GM18861 (cell line): ENCODE measurements around the gene KRT17.
"Not testable (repeated sequence)": the region's sequence is repeated elsewhere in the genome, so short reads cannot be mapped to it uniquely, and the experiment has no call there.

Experiments used
- ATAC-seq: cut with Tn5 transposase; IDR thresholded peaks from one replicate; pipeline ENCODE4 v1.9.1; 2021; ENCODE audit not compliant: unreplicated experiment

The KRT17 gene

DNA sequence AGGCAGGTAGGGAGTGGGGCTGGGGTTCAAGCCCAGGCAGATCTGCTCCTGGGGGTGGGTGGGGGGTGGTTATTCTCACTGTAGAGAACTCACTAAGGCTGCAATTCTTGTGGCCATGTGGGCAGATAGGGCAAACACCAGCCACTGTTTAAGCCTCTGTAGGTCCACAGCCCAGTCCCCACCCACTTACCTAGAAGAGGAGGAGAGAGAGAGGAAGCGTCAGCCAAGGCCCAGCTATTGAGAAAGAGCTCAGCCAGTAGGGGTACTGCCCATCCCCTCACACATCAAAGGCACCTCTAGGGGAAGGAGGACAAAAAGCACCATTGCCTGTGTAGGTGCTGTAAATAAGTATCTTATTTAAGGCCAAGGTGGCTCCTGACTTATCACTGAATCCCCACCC is 24.7 kb downstream of the KRT17 start:
- ATAC-seq = no peak

DNA sequence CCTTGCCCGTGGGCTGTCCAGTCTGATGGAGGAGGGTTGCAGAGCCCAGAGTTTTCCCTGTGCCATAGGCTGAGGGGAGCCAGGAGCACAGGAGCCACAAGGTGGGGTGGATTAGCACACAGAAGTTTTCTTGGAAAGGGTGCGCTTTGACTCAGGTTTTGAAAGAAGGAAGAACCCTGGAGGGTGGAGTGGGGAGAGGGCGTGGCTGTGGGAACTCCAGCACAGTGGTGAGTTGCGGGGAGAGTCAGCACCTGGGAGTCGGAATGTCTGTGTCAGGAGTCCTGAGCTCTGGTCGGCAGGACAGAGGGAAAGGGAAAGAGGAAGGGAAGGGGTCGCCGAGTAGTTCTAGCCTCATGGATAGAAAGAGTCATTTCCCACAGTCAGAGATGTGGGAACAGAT is 28.8 kb downstream of the KRT17 start:
- ATAC-seq = no peak

DNA sequence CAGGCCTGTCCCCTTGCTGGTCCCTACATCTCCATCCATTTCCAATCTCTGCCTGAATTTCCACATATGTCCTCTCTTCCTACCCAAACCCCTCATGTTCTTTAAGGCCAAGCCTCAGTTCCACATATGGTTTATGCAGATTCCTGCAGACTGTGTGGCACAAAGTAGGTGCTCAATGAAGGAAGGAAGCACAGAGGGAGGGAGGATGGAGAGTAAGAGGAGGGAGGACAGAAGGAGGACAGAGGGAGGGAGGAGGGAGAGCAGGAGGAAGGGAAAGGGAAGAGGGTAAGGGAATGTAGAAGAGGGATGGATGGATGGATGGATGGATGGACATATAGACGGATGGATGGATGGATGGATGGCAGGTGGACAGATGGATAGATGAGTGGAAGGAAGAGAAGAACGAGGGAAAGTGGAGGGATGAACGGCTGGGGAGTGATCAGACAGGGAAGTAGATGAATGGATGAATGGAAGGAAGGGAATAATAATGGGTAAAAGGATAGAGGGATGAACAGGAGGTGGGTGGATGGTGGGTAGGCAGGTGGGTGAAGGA is 29.9 kb downstream of the KRT17 start:
- no peak for ATAC-seq

DNA sequence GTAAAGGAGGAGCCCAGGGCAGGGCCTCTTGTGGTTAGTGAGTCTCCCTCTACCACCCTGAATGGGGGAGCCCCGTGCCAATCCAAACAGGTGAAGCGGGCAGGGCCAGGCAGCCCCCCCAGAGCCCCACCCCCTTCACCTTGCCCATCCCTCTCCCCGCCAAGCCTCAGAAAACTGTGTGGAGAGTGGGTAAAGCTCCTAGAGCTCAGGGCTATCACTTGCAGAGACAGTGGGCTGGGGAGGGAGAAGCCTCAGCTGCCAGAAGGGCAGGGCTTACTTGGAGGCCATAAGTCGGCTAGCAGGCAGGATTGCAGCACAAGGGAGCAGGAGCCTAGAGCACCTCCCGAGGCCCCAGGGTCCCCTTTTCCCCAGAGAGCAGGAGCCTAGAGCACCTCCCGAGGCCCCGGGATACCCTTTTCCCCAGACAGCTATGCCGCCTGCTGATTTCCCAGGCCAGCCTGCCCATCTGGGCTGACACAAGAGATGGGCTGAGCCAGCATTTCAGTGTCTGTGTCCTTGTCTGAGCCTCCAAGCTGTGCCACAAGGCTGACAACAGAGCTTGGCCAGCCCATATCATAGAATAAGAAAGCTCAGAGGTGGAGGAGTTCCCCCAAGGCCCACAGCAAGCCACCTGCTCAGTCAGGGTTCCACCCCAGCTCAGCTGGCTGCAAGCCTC is 30.9 kb downstream of the KRT17 start:
- ATAC-seq = no peak

DNA sequence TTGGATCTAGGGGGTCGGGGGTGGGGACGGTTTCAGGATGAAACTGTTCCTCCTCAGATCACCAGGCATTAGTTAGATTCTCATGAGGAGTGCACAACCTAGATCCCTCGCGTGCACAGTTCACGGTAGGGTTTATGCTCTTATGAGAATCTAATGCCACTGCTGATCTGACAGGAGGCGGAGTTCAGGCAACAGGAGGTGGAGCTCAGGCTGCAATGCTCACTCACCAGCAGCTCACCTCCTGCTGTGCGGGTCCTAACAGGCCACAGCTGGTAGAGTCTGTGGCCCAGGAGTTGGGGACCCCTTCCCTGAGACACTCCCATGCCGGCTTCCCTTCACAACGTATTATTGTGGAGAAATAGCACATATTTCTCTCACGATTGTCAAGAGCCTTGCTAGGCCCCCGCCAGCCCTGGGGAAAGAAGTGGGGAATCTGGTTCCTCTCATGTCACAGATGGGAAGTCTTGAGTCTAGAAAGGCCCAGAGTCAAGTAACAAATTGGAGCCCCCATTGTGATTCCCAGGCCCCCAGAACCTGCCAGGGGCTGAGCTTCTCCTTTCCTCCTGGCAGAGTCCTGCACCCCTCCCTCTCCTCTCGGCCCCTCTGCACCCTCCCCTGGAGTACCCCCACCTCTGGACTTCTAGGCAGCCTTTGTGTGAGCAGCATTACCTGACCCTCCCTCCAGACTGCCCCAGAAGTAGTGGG is 31.6 kb downstream of the KRT17 start:
- ATAC-seq = no peak

DNA sequence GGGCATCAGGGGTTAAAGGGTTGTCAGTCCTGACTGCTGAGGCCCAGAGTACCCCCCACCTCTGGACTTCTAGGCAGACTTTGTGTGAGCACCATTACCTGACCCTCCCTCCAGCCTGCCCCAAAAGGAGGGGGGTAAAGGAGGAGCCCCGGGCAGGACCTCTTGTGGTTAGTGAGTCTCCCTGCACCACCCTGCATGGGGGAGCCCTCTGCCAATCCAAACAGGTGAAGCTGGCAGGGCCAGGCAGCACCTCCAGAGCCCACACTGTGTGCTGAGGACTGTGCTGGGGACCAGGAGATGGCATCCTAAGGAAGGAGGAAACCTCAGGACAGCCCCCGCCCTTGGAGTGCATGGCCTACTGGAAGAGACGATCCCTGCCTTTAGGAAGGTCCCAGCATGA is 35.1 kb downstream of the KRT17 start:
- no peak for ATAC-seq

DNA sequence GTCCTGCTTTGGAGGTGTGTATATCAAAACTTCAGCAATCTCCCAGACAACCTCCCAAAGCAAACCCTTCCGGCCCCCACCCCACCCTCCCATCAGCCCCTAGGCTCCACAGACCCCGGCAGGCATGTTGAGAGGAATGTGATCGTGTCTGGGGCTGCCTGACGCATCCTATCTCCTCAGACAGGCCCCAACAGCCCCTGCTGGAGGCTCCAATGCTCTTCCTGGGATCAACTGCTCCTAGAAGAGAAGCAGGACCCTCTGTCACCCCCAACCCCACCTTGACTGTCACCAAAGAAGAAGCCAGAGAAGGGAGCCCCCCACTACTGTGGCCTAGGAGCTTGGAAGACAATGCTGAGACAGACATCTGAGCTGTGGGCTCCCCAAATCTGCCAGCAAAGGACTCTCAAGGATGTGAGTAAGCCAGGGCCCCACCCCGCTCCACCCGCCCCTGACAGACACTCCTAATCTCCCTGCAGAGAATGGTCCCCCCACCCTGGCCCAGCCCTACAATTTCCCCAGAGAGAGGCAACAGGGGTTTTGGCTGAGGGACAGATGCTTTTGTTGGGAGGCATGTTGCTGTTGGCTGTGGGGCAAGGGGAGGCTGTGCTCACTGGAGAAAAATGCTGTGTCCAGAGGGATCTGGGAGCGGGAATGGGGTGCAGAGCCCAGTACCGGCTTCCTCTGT is 36.1 kb downstream of the KRT17 start:
- ATAC-seq = no peak

DNA sequence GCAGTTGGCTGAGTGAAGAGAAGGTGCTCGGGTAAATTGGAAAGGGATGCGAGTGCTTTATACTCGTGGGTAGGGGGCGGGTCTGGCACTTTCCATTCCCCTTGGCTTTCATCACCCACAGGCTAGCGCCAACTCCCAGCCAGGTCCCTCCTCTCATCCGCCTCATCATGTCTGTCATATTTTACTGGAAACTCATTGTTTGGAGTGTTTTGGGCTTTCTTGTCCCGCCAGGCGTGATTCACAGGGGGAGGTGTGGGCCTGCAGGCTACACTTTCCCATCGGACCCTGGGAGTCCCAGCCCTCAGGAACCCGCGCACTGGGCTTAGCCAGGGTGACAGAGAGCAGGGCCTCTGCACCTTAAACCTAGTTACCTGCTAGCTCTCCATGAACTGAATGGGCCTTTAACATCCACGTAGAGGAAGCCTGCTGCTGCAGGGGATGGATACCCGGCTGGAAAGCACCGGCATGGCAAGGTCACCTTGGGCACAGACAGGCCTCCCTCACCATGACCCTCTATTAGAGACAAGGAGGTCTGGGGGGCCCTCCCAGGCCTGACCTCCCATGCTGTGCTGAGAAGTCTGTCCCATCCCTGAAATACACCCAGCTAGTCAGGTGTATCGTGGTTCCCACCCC is 37.4 kb downstream of the KRT17 start, which contains the start of gene KRT14:
Gene KRT14, minus strand, starts transcription at position 33 of the 633 bp plus-strand sequence. CDS start 61 bp downstream, outside the sequence.
- no peak for ATAC-seq

DNA sequence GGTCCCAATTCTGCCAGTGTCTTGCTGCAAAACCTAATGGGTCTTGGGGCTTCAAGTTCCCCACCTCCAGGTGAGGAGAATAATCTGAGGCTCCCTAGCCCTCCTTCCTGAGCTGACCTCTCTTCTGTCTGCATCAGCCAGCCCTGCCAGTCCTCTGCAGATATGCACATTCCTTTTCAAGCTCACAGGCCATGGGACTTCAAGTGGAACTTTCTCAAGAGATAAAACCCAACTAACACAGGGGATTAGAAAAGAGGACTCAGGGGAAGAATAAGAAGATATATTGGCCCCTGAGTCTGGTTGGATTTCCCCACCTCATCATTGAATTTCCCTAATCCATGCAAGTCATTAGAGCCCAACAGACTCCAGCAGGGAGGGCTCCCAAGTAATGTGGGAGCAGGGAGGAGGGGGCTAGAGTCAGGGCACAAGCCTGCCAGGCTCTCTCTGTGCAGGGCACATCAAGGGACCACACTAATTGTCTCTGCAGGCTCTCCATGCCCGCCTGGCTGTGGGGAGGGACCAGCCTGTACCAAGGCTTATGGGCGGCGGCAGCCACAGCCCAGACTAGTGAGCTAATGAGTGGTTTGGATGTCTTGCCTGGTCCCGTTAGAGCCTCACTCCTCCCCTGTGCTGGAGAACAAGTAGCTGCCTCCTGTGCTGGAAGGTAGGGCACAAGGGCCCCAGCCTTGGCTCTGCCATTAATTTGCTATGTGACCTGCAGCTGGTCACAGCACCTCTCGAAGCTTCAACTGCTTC is 38.9 kb downstream of the KRT17 start:
- no peak for ATAC-seq

DNA sequence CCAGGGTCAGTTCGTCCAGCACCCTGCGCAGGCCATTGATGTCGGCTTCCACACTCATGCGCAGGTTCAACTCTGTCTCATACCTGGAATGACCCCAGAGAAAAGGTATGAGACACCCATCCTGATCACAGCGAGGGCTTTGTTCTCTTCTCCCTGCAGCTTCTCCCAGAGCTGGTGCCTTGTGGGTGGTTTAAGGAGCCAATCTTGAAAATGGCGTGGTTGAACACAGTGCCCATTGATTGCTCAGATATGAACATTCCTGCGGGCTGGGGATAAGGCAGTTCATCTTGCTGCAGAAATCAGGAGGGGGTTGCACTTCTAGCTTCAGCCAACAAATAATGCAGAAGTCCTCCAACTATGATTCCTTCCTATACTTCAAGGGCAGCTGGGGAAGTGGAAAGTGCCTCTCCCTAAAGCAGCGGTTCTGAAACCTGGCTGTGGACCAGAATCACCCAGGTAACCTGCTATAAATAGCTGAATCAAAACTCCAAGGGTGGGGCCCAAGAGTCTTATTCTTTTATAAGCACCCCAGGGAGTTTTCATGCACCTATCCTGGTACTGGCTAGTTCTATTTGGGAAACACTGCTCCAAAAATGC is 39.9 kb downstream of the KRT17 start:
- ATAC-seq = not testable (repeated sequence)

DNA sequence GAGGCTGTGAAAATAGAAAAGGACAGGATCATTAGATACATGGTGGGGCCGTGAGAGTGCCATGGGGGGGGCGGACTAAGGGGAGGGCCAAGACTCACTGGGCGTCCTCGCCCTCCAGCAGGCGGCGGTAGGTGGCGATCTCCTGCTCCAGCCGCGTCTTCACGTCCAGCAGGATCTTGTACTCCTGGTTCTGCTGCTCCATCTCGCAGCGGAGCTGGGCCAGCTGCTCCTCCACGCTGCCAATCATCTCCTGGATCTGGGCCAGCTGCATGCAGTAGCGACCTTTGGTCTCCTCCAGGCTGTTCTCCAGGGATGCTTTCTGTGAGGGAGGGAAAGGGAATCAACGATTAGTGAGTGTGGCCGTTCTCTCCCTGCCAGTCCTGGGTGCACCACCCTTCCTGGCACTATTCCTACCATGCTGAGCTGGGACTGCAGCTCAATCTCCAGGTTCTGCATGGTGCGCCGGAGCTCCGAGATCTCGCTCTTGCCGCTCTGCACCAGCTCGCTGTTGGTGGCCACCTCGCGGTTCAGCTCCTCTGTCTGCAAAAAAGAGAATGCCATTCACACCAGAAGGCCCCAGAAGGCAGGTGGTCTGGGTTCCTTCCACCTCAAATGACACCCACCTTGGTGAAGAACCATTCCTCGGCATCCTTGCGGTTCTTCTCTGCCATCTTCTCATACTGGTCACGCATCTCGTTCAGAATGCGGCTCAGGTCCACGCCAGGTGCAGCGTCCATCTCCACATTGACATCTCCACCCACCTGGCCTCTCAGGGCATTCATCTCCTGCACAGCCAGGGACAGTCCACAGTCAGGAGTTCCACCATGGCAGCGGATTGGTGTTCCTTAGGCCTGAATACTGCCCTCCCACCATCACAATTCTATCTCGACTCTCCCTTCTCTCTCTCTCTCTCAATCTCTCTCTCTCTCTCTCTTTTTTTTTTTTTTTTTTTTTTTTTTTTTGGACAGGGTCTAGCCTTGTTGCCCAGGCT is 40.9 kb downstream of the KRT17 start:
- no peak for ATAC-seq

DNA sequence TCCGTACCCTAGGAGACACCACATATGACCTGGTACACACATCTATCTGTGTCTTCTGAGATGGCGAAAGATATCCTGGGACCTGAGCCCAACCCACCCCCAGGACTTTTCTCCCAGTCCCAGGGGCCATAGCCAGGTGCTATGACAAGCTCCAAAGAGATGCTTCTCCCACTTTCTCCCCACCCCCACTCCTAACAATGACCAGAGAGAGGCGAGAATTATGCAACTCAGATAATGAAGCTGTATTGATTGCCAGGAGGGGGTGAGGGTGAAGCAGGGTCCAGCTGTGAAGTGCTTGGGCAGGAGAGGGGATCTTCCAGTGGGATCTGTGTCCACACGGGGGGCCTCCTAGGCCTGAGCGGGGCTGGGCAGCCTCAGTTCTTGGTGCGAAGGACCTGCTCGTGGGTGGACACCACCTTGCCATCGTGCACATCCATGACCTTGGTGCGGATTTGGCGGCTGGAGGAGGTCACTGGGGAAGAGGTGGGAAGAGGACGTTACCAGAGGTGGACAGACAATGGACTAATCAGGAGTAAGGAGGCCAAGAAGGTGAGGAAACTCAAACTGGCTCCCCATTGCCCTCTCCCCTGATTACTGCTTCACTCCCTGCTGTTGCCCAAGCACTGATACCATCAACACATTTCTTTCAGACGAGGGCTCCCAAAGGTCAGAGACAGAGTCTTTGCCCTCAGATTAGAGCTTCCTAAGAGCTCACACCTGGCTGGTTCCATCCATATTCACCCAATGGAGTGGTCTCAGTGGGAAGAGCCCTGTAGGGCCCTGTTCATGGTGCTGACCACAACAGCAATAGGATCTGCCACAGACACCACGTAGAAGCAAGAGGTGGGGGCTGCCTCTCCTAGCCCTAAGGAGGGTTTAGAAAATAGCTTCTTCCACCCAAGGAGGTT is 42.1 kb downstream of the KRT17 start:
- ATAC-seq = not testable (repeated sequence)

DNA sequence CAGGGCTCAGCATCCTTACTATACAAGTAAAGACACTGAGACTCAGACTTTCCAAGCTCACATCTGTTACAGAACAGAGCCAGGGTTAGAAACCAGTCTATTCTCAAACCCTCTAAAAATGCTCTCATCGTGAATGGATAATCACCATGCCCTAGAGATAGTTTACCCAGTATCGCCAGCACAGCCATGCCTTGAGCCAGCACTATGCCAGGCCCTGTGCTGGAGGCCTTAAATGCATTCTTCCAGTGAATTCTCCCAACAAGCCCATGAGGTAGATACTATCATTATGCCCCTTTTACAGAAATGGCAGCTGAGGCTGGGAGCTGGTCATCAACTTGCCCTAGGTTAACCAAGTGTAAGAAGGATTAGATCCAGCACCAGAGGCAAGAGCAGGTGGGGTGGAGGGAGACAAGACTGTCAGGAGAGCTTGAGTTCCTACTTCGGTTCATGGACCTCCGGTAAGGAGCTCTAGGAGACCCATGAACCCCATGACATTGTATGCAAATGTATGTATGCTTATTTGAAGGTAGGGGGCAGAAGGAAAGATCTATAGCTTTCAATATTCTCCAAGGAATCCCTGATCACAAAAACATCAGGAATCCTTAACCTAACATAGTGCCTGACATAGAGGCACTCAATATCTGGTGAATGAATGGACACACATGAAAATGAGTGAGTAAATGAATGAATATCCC is 42.9 kb downstream of the KRT17 start:
- no peak for ATAC-seq

DNA sequence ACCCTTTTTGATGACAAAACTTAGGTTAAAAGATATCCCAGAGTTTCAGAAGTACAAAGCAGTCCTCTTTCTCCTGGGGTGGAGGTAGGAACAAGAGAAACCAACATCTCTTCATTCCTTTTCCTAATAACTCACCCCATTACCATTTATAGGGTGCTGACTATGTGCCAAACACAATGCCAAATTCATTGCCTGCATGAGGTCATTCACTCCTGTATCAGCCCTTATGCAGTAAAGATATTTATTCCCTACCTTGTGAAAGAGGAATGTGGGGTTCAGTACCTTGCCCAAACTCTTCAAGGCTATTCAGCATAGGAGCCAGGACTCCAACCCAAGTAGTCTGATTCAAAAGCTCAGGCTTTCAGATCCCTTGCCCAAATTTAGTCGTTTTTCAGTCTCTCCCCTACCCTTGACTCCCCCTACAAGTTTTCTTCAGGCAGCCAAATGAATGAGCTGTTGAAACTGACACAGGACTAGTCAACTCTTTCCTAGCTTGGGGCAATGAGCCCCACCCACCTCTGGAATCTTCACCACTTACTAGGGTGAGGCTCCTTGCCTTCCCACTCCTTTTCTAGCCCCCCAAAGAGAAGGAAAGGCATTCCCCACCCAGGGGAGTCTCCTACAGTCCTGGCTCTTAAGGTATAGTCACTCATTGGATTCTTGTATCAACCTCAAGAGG is 43.5 kb downstream of the KRT17 start:
- ATAC-seq = no peak

DNA sequence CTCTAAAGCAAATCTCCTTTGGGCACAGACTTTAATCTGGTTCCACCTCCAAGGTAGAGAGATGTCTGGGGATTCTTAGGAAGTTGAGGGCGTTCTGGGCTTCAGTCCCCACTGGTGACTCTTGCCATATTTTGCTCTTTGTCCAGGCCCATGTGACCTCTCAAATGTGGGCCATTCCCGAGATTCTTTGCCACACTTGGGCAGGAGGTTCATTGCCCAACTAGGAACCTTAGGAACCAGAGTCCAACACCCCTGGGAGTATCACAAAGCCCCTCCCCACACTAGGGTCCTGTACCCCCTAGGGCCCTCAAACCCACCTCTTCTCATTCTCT is 44.2 kb downstream of the KRT17 start:
- no peak for ATAC-seq

DNA sequence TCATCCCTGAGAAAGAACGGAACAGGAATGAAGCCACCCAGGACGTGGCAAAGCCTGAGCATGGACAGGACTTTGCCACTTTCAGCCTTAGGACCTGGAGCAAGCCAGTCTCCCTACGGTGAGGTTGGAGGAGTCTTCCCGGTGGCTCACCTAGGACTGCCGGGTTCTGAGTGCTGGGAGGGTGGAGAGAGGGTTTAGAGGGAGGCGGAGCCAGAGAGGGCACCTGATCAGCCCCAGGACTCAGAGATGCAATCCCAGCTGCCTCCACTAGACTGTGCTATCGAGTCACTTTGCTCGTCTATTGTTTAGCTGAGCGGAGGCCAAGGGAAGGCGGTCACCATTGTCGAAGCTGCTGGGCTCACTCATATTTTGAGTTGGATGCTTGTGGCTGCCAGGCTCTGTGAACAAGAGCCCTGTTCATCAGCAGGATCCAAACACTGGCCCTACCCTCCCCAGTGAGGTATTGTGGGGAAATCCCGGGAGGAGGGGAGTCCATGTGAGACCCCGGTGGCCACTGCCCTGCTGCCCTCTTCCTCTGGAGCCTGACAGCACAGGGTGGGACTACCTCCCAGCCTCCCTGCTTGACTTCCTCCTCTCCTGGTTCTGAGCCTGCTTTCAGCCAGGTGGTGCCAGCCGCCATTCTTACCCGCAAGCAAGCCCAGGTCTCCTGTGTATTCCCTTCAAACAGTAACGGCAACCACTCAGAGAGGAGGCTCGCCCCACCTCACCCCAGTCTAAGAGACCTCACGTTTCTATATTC is 44.7 kb downstream of the KRT17 start:
- ATAC-seq = no peak
